ENCODE data around the gene TMX2. TPM values are rescaled to one million over a fixed set of nuclear protein-coding genes. Genes with fewer than 3 reads are reported as not detected.

The TMX2 gene
- total and polyA plus RNA-seq, 9 of the 15 experiments (the other 6 are each of a cell fraction or from before 2014, with no cell fraction given) = 176 to 433 (median 227) TPM

GRCh38 chr11:57744357-57744756 lies 32.0 kb downstream of the TMX2 start (continued):
- TF ChIP-seq ZBTB40 (IDR thresholded peaks at IDR 0.05) = no peak
- TF ChIP-seq ZBTB40 (CRISPR knock-in tag; IDR thresholded peaks at IDR 0.05) = no peak
- no peak for TF ChIP-seq HMBOX1 (IDR thresholded peaks at IDR 0.05)
